Peyer's patch (tissue), 4 donors: ENCODE data around the gene DIP2B. TPM values are rescaled to one million over a fixed set of nuclear protein-coding genes. Genes with fewer than 3 reads are reported as not detected.

ENCODE experiments used
- DNase-seq, 3 donors: peaks; one replicate each; pipeline ENCODE4 v3.0.0-alpha.2; 2017 to 2019
- H3K27ac ChIP-seq, 4 donors: fragments of 200-600 bp; sonication (generic); one replicate each; pipeline ENCODE4 v1.5.1; 2016 to 2019
- H3K27me3 ChIP-seq, 2 donors: fragments of 200-600 bp; sonication (generic); one replicate each; pipeline ENCODE4 v1.5.1; 2019
- H3K36me3 ChIP-seq, 3 donors: fragments of 200-600 bp; sonication (generic); one replicate each; pipeline ENCODE4 v1.5.1; 2016 to 2019
- H3K4me1 ChIP-seq, 4 donors: fragments of 200-600 bp; sonication (generic); one replicate each; pipeline ENCODE4 v1.5.1; 2016 to 2019
- H3K4me3 ChIP-seq, 4 donors: fragments of 200-600 bp; sonication (generic); 1 replicate in 3 of 4; 2 replicates in 1 of 4; pipeline ENCODE4 v1.5.1; 2016 to 2019; ENCODE audit warnings: mild to moderate bottlenecking in 1 of 4
- H3K9me3 ChIP-seq, 4 donors: fragments of 200-600 bp; sonication (generic); one replicate each; pipeline ENCODE4 v1.5.1; 2016 to 2019; ENCODE audit warnings: mild to moderate bottlenecking in 1 of 4
- CTCF ChIP-seq, 6 experiments: fragments of 450-650 bp in 4 of 6; fragments of 200-600 bp in 2 of 6; sonication (generic) in 1 of 6; IDR thresholded peaks; one replicate each; pipeline ENCODE4 v1.5.1; 2017 to 2019; ENCODE audit warnings: antibody characterized with exemption in 6 of 6, mild to moderate bottlenecking in 3 of 6, moderate library complexity in 1 of 6
- POLR2A ChIP-seq, 2 donors: fragments of 450-650 bp; IDR thresholded peaks; one replicate each; pipeline ENCODE4 v1.5.1; 2017; ENCODE audit warnings: antibody characterized with exemption in 2 of 2, mild to moderate bottlenecking in 2 of 2, moderate library complexity in 2 of 2
- total RNA-seq, 4 donors: library from RNA; depleted of rRNA; stranded (reverse); fragments of >200 nt; gene quantifications; one replicate each; pipeline ENCODE4 v1.1.0, GENCODE V29; 2016

Gene DIP2B
- total RNA-seq, 4 donors from 2014 or later: 28.0 to 73.4 (median 42.5) TPM

GRCh38 chr12:50567926-50568325 is 63.1 kb downstream of the DIP2B start:
- Histone ChIP-seq H3K27ac (peak overlapping the region in 2 of 4 donors; percentile 13 to 16), H3K4me1 (peaks cover 0 to 33% (median 3%) of the 10 kb centered on the region in 4 donors), H3K4me3 (no peak overlapping the region), H3K36me3 (no peaks in the 10 kb centered on the region), H3K27me3 (no peaks in the 10 kb centered on the region), H3K9me3 (no peaks in the 10 kb centered on the region)
- no peak for DNase-seq
- no peak for TF ChIP-seq POLR2A (IDR thresholded peaks at IDR 0.05)
- TF ChIP-seq CTCF (IDR thresholded peaks at IDR 0.05): no peak

- no peak for DNase-seq
- H3K9me3 ChIP-seq: no peaks in the 10 kb centered on the region
- no peak for TF ChIP-seq POLR2A (IDR thresholded peaks at IDR 0.05)
- no peak for TF ChIP-seq CTCF (IDR thresholded peaks at IDR 0.05)
- no peak overlapping the region for H3K4me3 ChIP-seq
- H3K36me3 ChIP-seq: no peaks in the 10 kb centered on the region
- H3K27ac ChIP-seq: peak overlapping the region in 2 of 4 donors; percentile 13 to 16
- peaks cover 0 to 33% (median 3%) of the 10 kb centered on the region in 4 donors for H3K4me1 ChIP-seq
- no peaks in the 10 kb centered on the region for H3K27me3 ChIP-seq
Observed at GRCh38 chr12:50568338-50569091, 63.7 kb downstream of the DIP2B start.

GRCh38 chr12:50569321-50569720 is 64.5 kb downstream of the DIP2B start:
- Histone ChIP-seq H3K27me3 (no peaks in the 10 kb centered on the region), H3K4me1 (peaks cover 0 to 28% (median 3%) of the 10 kb centered on the region in 4 donors), H3K9me3 (no peaks in the 10 kb centered on the region), H3K4me3 (no peak overlapping the region), H3K36me3 (no peaks in the 10 kb centered on the region), H3K27ac (no peak overlapping the region)
- TF ChIP-seq CTCF (IDR thresholded peaks at IDR 0.05): no peak
- TF ChIP-seq POLR2A (IDR thresholded peaks at IDR 0.05): no peak
- DNase-seq: no peak

- no peak overlapping the region for H3K4me3 ChIP-seq
- H3K27me3 ChIP-seq: no peaks in the 10 kb centered on the region
- no peak for TF ChIP-seq CTCF (IDR thresholded peaks at IDR 0.05)
- H3K36me3 ChIP-seq: no peaks in the 10 kb centered on the region
- H3K27ac ChIP-seq: no peak overlapping the region
- no peaks in the 10 kb centered on the region for H3K9me3 ChIP-seq
- peaks cover 0 to 30% (median 3%) of the 10 kb centered on the region in 4 donors for H3K4me1 ChIP-seq
- no peak for DNase-seq
Observed at GRCh38 chr12:50569876-50570275, 65.1 kb downstream of the DIP2B start.

- DNase-seq: no peak
- Histone ChIP-seq H3K4me1 (peaks cover 0 to 37% (median 3%) of the 10 kb centered on the region in 4 donors), H3K27ac (no peak overlapping the region), H3K9me3 (no peaks in the 10 kb centered on the region), H3K4me3 (no peak overlapping the region), H3K36me3 (no peaks in the 10 kb centered on the region), H3K27me3 (no peaks in the 10 kb centered on the region)
- TF ChIP-seq CTCF (IDR thresholded peaks at IDR 0.05): no peak
- no peak for TF ChIP-seq POLR2A (IDR thresholded peaks at IDR 0.05)
Observed at GRCh38 chr12:50571786-50572185, 67.0 kb downstream of the DIP2B start.
